ENCODE measurements around the gene PLEKHG5.
"Not testable (repeated sequence)": the region's sequence is repeated elsewhere in the genome, so short reads cannot be mapped to it uniquely, and the experiment has no call there.

PLEKHG5 gene

GRCh38 chr1:6495540-6496364 is 4.3 kb upstream of the PLEKHG5 start:
- no peak for DNase-seq

- no peak for DNase-seq
Measured at GRCh38 chr1:6495041-6495441, 3.6 kb upstream of the PLEKHG5 start.

GRCh38 chr1:6494627-6495026 is 3.2 kb upstream of the PLEKHG5 start:
- no peak for DNase-seq

GRCh38 chr1:6493834-6494223 is 2.4 kb upstream of the PLEKHG5 start:
- not testable (repeated sequence) for DNase-seq

GRCh38 chr1:6491966-6492365 is 499 bp upstream of the PLEKHG5 start:
- no peak for DNase-seq

- DNase-seq, result no peak
Measured at GRCh38 chr1:6491081-6491449, 402 bp downstream of the PLEKHG5 start.

- DNase-seq, result no peak
Measured at GRCh38 chr1:6490181-6491080, 1.0 kb downstream of the PLEKHG5 start.

GRCh38 chr1:6489799-6490180 is 1.7 kb downstream of the PLEKHG5 start:
- peak; percentile 76 for DNase-seq

- DNase-seq, result no peak
Measured at GRCh38 chr1:6489383-6489765, 2.1 kb downstream of the PLEKHG5 start.

- DNase-seq, result no peak
Measured at GRCh38 chr1:6488602-6489382, 2.7 kb downstream of the PLEKHG5 start.

GRCh38 chr1:6487804-6488484 is 3.5 kb downstream of the PLEKHG5 start:
- DNase-seq, result no peak

- peak; percentile 88 for DNase-seq
Measured at GRCh38 chr1:6486433-6487011, 4.9 kb downstream of the PLEKHG5 start.

GRCh38 chr1:6485168-6486101 is 6.0 kb downstream of the PLEKHG5 start:
- DNase-seq, result no peak

GRCh38 chr1:6484826-6485167 is 6.7 kb downstream of the PLEKHG5 start:
- no peak for DNase-seq

GRCh38 chr1:6483761-6484117 is 7.7 kb downstream of the PLEKHG5 start:
- no peak for DNase-seq

- DNase-seq, result no peak
Measured at GRCh38 chr1:6483017-6483760, 8.3 kb downstream of the PLEKHG5 start.

GRCh38 chr1:6481820-6482219 is 9.6 kb downstream of the PLEKHG5 start:
- DNase-seq, result no peak

- DNase-seq, result no peak
Measured at GRCh38 chr1:6477039-6477820, 14.2 kb downstream of the PLEKHG5 start.

GRCh38 chr1:6476483-6476882 is 15.0 kb downstream of the PLEKHG5 start:
- no peak for DNase-seq

All from right hindlimb (tissue), 1 donor.